Measurements from ENCODE around the gene ASAP3.

The ASAP3 gene

GRCh38 chr1:23529146-23530086 is 45.4 kb upstream of the ASAP3 start (continued):
- TF ChIP-seq ZFHX2 (tag by site-specific recombination; conservative IDR thresholded peaks at IDR 0.05) = peak; percentile 69
- TF ChIP-seq ZNF19 (tag by site-specific recombination; IDR thresholded peaks at IDR 0.05; ENCODE audit: low read depth) = no peak
- peak; percentile 83 for TF ChIP-seq EGR2 (tag by site-specific recombination; IDR thresholded peaks at IDR 0.05; ENCODE audit: low read depth)
- TF ChIP-seq ZNF398 (tag by site-specific recombination; IDR thresholded peaks at IDR 0.05) = peak; percentile 25; the same call in 1 of the 2 replicates
- no peak for TF ChIP-seq ZNF211 (tag by site-specific recombination; IDR thresholded peaks at IDR 0.05; ENCODE audit: low read depth)
- TF ChIP-seq MEIS1 (CRISPR knock-in tag; IDR thresholded peaks at IDR 0.05; ENCODE audit: borderline replicate concordance) = no peak
- TF ChIP-seq BCL11B (tag by site-specific recombination; IDR thresholded peaks at IDR 0.05; ENCODE audit: low read depth) = no peak
- no peak for TF ChIP-seq ZNF23 (tag by site-specific recombination; IDR thresholded peaks at IDR 0.05; ENCODE audit: borderline replicate concordance)

DNA sequence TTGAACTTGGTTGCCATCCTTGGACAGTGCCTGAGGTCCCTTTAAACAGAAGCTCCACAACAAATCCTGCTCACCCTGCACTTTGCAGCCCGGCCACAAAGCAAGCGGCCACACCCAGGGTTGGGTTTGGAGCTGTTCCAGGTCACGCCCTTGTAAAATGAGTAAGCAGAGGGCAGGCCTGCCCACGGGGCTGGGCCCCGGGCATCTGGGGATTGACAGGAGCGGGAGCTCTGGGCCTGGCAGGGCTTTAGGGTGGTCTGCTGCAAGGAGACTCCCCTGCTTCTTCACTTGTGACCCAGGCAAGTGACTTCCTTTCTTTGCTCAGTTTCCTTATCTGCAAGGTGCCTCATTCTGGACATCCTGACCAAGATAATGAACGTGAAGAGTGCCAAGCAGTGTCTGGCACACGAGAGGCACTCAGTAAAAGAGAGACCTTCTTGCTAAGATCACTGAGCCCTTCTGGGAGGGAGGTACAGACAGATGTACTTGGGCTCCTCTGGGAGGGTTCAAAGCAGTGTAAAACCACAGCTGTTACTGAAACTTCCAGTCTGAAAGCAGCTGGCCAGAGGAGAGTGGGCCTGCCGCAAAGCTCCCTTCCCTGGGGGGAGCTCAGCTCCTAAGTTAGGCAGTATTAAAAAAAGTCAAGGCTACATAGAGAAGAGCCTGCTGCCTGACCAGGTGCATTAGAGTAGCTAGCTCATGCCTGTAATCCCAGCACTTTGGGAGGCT is 44.4 kb upstream of the ASAP3 start:
- H3K4me3 ChIP-seq (ENCODE audit: low read depth, low read length) = no peak overlapping the region
- H3K9me3 ChIP-seq (ENCODE audit: control insufficient read depth, insufficient read depth, low read depth, low read length) = no peaks in the 10 kb centered on the region
- POLR2A ChIA-PET = interaction anchor here (0.6 to 3.6 kb wide), 14 partner anchors 11 to 184 kb away, joined by 3 to 22 read pairs (median 6); partner anchors contain the start of genes ASAP3, HNRNPR, ID3 and RPL11
- H3K27ac ChIP-seq (ENCODE audit: extremely low read depth, low read depth, low read length) = peak overlapping the region; percentile 45
- peaks cover 11% of the 10 kb centered on the region for H3K4me1 ChIP-seq (ENCODE audit: control insufficient read depth, insufficient read depth, low read length)
- CTCF ChIA-PET = interaction anchor here (0.5 to 4.5 kb wide), 9 partner anchors 11 to 520 kb away, joined by 3 to 36 read pairs (median 5); no protein-coding TSS in a partner anchor
- H3K36me3 ChIP-seq (ENCODE audit: control insufficient read depth in 2 of 2, insufficient read depth in 1 of 2, low read length in 2 of 2) = peaks cover 0 to 30% of the 10 kb centered on the region in 2 experiments; a peak in 1 of 3 replicates
- TF ChIP-seq YY2 (tag by site-specific recombination; IDR thresholded peaks at IDR 0.05) (no peak), ZBTB8A (tag by site-specific recombination; IDR thresholded peaks at IDR 0.05) (peak; percentile 70), ZNF660 (tag by site-specific recombination; IDR thresholded peaks at IDR 0.05) (peak; percentile 58; the same call in 1 of the 2 replicates), ZNF777 (tag by site-specific recombination; IDR thresholded peaks at IDR 0.05; ENCODE audit: borderline replicate concordance) (no peak), ZNF555 (tag by site-specific recombination; conservative IDR thresholded peaks at IDR 0.05) (no peak), ZNF514 (tag by site-specific recombination; IDR thresholded peaks at IDR 0.05) (no peak), HIC1 (tag by site-specific recombination; IDR thresholded peaks at IDR 0.05) (peak; percentile 72; the same call in 1 of the 2 replicates), ZNF341 (tag by site-specific recombination; IDR thresholded peaks at IDR 0.05; ENCODE audit: low read depth) (peak; percentile 88), ZXDB (tag by site-specific recombination; IDR thresholded peaks at IDR 0.05) (peak; percentile 9; the same call in 1 of the 2 replicates), GLIS1 (tag by site-specific recombination; IDR thresholded peaks at IDR 0.05) (no peak), ZNF398 (tag by site-specific recombination; IDR thresholded peaks at IDR 0.05) (0 out of 2 replicates have a peak, but pooled peaks have one; percentile 26), ZNF561 (tag by site-specific recombination; IDR thresholded peaks at IDR 0.05; ENCODE audit: borderline replicate concordance) (0 out of 2 replicates have a peak, but pooled peaks have one; percentile 29)
- TF ChIP-seq, protein P1, sequence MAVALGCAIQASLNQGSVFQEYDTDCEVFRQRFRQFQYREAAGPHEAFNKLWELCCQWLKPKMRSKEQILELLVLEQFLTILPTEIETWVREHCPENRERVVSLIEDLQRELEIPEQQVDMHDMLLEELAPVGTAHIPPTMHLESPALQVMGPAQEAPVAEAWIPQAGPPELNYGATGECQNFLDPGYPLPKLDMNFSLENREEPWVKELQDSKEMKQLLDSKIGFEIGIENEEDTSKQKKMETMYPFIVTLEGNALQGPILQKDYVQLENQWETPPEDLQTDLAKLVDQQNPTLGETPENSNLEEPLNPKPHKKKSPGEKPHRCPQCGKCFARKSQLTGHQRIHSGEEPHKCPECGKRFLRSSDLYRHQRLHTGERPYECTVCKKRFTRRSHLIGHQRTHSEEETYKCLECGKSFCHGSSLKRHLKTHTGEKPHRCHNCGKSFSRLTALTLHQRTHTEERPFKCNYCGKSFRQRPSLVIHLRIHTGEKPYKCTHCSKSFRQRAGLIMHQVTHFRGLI (tag by site-specific recombination; IDR thresholded peaks at IDR 0.05) = peak; percentile 61; the same call in 1 of the 2 replicates
- TF ChIP-seq, protein P2, sequence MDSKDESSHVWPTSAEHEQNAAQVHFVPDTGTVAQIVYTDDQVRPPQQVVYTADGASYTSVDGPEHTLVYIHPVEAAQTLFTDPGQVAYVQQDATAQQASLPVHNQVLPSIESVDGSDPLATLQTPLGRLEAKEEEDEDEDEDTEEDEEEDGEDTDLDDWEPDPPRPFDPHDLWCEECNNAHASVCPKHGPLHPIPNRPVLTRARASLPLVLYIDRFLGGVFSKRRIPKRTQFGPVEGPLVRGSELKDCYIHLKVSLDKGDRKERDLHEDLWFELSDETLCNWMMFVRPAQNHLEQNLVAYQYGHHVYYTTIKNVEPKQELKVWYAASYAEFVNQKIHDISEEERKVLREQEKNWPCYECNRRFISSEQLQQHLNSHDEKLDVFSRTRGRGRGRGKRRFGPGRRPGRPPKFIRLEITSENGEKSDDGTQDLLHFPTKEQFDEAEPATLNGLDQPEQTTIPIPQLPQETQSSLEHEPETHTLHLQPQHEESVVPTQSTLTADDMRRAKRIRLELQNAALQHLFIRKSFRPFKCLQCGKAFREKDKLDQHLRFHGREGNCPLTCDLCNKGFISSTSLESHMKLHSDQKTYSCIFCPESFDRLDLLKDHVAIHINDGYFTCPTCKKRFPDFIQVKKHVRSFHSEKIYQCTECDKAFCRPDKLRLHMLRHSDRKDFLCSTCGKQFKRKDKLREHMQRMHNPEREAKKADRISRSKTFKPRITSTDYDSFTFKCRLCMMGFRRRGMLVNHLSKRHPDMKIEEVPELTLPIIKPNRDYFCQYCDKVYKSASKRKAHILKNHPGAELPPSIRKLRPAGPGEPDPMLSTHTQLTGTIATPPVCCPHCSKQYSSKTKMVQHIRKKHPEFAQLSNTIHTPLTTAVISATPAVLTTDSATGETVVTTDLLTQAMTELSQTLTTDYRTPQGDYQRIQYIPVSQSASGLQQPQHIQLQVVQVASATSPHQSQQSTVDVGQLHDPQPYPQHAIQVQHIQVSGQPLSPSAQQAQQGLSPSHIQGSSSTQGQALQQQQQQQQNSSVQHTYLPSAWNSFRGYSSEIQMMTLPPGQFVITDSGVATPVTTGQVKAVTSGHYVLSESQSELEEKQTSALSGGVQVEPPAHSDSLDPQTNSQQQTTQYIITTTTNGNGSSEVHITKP (tag by site-specific recombination; IDR thresholded peaks at IDR 0.05) = peak; percentile 51; the same call in 1 of the 2 replicates
